HG03095 (cell line): ENCODE measurements around the gene ZNF101.
A peak's percentile ranks its signal among the peaks of the same experiment; 100 is the strongest.

Source experiments
- ATAC-seq: cut with Tn5 transposase; IDR thresholded peaks from one replicate; pipeline ENCODE4 v1.9.1; 2021; ENCODE audit warnings: moderate library complexity; ENCODE audit not compliant: unreplicated experiment

ZNF101 gene

GRCh38 chr19:19637523-19638251, 31.0 kb upstream of the ZNF101 start:
- ATAC-seq, result no peak

GRCh38 chr19:19642506-19643157, 26.0 kb upstream of the ZNF101 start:
- no peak for ATAC-seq

- peak; percentile 70 for ATAC-seq
These were observed 25.2 kb upstream of the ZNF101 start, which contains the start of gene GMIP for GRCh38 chr19:19643158-19644053. TSS of gene GMIP (minus strand) at chr19:19643657. CDS start at chr19:19643529, 128 bp downstream.

GRCh38 chr19:19644054-19644388, 24.6 kb upstream of the ZNF101 start:
- no peak for ATAC-seq

GRCh38 chr19:19645233-19645870, 23.3 kb upstream of the ZNF101 start:
- no peak for ATAC-seq

GRCh38 chr19:19647037-19647835, 21.4 kb upstream of the ZNF101 start:
- no peak for ATAC-seq

GRCh38 chr19:19649155-19649554, 19.5 kb upstream of the ZNF101 start:
- no peak for ATAC-seq

- ATAC-seq, result no peak
These were observed 19.1 kb upstream of the ZNF101 start for GRCh38 chr19:19649580-19649995.

- ATAC-seq, result no peak
These were observed 18.3 kb upstream of the ZNF101 start for GRCh38 chr19:19650331-19650730.

GRCh38 chr19:19651076-19651475, 17.6 kb upstream of the ZNF101 start:
- no peak for ATAC-seq

- ATAC-seq, result no peak
These were observed 15.9 kb upstream of the ZNF101 start for GRCh38 chr19:19652482-19653295.

GRCh38 chr19:19653597-19654147, 15.0 kb upstream of the ZNF101 start:
- no peak for ATAC-seq

- no peak for ATAC-seq
These were observed 14.2 kb upstream of the ZNF101 start for GRCh38 chr19:19654441-19654840.

GRCh38 chr19:19655051-19655594, 13.5 kb upstream of the ZNF101 start:
- ATAC-seq, result no peak

- ATAC-seq, result no peak
These were observed 12.8 kb upstream of the ZNF101 start for GRCh38 chr19:19655641-19656343.

GRCh38 chr19:19656451-19657396, 11.9 kb upstream of the ZNF101 start:
- no peak for ATAC-seq

GRCh38 chr19:19657397-19657783, 11.2 kb upstream of the ZNF101 start:
- ATAC-seq, result no peak
